Suppressor macrophage (primary cell): ENCODE results near the gene POLD1.

Source experiments
- DNase-seq, 4 experiments: peaks; one replicate each; pipeline ENCODE4 v3.0.0-alpha.2; 2020 to 2022

The POLD1 gene

DNA sequence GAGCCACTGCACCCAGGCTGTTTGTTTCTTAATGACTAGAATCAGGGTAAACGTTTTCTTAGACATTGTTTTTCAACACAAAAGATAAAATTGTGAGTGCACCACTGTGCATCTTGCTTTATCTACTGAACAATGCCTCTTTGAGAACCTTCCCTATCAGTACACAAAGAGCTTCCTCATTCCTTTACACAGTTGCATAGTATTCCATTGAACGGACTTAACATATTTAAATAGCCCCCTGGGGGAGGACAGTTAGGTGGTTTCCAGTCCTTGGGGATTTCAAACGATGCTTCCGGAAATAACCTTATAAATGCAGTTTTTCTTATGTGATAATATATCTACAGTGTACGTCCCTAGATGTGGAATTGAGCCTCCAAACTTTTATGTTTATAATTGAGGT, 8.6 kb downstream of the POLD1 start:
- no peak for DNase-seq

DNA sequence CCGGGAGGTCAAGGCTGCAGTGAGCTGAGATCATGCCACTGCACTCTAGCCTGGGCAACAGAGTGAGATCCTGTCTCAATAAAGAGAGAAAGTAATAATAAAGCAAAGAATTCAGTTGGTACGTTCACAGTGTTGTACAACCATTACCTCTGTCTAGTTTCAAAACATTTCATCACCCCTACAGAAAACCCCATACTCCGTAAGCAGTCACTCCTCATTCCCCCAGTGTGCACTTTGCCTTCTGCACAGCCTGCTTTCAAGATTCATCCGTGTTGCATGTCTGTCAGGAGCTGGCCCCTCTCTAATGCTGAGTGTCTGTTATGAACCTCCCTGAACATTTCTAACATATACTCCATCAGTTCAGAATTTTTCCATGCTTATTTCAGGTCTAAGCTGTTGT, 9.4 kb downstream of the POLD1 start:
- no peak for DNase-seq

- DNase-seq: no peak
These were observed 9.9 kb downstream of the POLD1 start for GRCh38 chr19:50394017-50394416.

DNA sequence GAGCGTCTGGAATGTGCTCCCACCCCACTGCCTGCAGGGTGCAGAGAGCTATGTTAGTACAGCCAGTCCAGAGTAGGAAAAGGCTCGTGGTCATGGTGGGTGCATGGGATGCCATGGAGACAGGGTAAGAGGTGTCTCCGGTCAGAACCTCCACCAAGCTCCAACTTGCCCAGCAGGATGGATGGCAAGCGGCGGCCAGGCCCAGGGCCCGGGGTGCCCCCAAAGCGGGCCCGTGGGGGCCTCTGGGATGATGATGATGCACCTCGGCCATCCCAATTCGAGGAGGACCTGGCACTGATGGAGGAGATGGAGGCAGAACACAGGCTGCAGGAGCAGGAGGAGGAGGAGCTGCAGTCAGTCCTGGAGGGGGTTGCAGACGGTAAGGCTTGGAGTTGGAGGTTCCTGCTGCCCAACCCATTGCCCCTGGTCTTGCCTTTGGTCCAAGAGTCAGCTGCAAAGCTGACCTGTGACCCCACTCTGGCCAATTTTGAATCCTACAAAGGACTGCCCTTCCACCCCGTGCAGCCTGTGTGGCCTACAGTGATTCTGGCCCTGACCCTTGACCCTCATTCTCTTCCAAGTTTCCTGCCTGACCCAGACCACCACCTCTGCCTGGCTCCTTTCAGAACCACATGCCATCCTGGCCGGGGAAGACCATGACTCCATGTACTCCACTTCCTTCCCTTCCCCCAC, 14.7 kb downstream of the POLD1 start:
- no peak for DNase-seq

DNA sequence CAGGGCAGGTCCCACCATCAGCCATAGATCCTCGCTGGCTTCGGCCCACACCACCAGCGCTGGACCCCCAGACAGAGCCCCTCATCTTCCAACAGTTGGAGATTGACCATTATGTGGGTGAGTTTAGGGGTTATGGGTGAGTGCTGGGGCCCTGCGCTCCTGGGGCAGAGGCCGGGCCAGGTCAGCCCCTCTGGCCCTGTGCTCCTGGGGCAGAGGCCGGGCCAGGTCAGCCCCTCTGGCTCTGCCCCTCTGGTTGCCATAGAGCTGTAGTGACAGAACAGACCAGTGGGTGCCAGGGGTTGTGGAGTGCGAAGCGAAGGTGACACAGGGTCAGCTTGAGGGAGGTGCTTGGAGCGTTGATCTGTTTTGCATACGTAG, 15.2 kb downstream of the POLD1 start:
- no peak for DNase-seq

- no peak for DNase-seq
These were observed 17.7 kb downstream of the POLD1 start for GRCh38 chr19:50401605-50402450.

GRCh38 chr19:50402544-50403301, 18.6 kb downstream of the POLD1 start:
- DNase-seq: no peak

- DNase-seq: no peak
These were observed 22.1 kb downstream of the POLD1 start for GRCh38 chr19:50406156-50406820.

DNA sequence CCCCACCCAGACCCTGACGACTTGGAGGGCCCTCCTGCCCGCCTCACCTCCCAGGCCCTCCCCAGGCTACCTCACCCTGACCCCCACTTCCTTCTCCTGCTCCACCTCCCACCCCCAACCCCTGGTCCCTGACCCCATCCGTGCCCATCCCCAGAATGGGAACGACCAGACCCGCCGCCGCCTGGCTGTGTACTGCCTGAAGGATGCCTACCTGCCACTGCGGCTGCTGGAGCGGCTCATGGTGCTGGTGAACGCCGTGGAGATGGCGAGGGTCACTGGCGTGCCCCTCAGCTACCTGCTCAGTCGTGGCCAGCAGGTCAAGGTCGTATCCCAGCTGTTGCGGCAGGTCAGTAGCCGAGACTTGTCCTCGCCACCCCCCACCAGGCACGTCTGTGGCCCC, 22.7 kb downstream of the POLD1 start:
- no peak for DNase-seq

- DNase-seq: no peak
These were observed 25.2 kb downstream of the POLD1 start for GRCh38 chr19:50409347-50409746.

GRCh38 chr19:50410109-50410508, 26.0 kb downstream of the POLD1 start:
- DNase-seq: no peak

DNA sequence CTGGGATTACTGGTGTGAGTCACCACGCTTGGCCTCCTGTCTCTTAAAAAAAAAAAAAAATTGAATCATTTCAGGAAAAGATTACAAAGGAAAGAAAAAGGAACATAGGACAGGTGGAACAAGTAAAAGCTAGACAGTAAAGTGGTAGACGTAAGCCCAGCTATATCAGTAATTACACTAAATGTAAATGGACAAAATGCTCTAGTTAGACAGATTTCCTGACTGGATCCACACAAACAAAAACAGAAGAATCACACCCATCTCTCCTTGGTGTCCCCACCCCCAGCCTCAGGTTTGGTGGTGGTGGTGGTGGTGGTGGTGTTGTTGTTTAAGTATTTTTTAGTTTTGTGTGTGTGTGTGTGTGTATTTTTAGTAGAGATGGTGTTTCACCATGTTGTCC, 28.3 kb downstream of the POLD1 start:
- no peak for DNase-seq

GRCh38 chr19:50413096-50413495, 28.9 kb downstream of the POLD1 start:
- no peak for DNase-seq

DNA sequence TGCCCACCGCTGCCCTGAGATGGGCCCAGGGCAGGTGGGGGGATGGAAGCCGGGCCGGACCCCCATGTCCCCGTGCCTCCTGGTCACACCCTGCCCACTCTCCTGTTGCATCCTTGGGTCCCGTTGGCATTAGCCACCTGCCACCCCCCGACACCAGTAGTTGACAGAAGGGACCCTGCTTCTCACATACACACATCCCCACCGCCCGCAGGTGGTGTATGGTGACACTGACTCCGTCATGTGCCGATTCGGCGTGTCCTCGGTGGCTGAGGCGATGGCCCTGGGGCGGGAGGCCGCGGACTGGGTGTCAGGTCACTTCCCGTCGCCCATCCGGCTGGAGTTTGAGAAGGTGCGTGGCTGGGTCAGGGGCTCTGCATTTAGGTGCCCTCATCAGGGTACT, 29.4 kb downstream of the POLD1 start:
- no peak for DNase-seq

DNA sequence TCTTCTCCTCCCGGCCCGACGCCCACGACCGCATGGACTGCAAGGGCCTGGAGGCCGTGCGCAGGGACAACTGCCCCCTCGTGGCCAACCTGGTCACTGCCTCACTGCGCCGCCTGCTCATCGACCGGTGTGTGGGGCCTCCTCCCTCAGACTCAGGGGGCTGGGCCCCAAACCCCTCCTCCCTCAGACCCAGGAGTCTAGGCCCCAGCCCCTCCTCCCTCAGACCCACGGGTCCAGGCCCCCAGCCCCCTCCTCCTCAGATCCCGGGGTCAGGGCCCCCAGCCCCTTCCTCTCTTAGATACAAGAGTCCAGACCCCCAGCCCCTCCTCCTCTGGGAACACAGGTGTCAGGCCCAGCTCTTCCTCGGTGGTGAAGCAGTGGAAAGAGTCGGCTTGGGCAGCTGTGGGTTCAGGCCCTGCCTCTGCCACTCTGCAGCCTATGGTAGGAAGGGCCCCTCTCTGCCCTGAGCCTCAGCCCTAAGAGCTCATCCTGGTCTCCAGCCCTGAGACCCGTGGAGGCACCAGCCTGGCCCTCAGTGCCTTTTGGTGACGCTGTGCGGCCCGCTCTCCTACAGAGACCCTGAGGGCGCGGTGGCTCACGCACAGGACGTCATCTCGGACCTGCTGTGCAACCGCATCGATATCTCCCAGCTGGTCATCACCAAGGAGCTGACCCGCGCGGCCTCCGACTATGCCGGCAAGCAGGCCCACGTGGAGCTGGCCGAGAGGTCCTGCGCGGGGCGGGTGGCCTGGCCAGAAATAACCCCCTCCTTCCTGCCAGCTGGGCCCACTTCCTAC, 30.9 kb downstream of the POLD1 start:
- peak; percentile 80 to 92 (median 86) for DNase-seq

GRCh38 chr19:50415661-50416033, 31.5 kb downstream of the POLD1 start:
- peak; percentile 58 to 78 (median 70) for DNase-seq

DNA sequence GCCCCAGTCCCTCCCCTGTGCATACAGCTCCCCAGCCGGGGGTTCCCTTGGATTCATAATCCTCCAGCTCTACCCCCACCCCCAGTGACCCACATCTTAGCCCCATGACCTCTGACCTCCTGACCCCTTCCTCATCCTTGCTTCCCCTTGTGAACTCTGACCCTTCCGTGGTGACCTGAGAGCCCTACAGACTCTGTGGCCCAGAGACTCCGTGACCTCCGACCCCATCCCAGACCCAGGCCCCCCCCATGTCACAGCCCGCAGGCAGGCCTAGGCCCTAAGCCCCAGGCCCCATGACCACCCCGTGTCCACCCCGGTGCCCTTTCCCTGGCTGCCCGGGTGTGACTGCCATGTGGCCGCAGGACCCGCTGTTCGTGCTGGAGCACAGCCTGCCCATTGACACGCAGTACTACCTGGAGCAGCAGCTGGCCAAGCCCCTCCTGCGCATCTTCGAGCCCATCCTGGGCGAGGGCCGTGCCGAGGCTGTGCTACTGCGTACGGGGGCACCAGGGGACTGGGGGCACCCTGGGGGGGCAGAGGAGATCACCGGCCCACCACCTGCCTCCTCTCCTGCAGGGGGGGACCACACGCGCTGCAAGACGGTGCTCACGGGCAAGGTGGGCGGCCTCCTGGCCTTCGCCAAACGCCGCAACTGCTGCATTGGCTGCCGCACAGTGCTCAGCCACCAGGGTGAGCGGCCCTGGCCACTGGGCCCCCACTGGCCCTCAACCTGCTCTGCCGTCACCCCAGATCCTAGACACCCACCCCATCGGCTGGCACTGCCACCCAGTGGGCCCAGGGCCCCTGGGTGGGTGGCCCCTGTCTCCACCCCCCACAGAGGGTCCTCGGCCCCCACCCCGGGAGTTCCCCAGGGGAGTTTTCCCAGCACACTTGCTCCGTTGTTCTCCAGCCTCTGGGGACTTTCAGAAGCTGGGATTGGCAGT, 32.2 kb downstream of the POLD1 start:
- DNase-seq: peak in 1 of 4 experiments; percentile 10

DNA sequence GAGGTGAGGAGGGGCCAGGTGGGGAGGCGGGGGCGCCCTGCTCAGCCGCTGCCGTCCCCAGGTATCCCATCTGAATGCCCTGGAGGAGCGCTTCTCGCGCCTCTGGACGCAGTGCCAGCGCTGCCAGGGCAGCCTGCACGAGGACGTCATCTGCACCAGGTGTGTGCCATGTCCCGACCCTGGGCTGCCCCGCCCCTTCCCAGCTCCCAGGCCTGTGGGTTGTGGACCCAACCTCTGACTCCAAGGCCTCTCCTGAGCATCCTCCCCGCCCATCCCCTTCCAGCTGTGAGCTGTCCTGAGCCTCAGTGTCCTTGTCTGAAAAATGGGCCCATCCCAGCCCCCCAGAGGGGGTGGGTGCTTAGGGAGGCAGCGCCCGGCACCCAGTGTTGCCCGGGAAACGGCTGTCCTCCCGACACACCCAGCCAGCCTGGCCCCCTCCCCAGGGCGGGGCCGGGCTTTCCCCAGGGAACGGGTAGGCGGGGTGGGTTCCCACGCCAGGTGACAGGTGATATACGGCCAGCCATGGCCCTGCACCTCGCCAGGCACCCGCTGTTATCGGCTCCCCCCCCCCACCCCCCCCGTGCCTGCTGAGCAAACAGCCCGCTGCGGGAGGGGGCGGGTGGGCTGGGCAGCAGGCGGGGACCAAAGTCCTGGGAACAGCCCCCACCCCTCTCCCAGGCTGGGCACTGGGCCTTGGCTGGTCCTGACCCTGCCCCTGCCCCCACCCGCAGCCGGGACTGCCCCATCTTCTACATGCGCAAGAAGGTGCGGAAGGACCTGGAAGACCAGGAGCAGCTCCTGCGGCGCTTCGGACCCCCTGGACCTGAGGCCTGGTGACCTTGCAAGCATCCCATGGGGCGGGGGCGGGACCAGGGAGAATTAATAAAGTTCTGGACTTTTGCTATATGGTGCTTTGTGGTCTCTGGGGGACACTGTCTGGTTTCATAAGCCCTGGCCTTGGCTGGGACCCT, 33.2 kb downstream of the POLD1 start:
- no peak for DNase-seq

DNA sequence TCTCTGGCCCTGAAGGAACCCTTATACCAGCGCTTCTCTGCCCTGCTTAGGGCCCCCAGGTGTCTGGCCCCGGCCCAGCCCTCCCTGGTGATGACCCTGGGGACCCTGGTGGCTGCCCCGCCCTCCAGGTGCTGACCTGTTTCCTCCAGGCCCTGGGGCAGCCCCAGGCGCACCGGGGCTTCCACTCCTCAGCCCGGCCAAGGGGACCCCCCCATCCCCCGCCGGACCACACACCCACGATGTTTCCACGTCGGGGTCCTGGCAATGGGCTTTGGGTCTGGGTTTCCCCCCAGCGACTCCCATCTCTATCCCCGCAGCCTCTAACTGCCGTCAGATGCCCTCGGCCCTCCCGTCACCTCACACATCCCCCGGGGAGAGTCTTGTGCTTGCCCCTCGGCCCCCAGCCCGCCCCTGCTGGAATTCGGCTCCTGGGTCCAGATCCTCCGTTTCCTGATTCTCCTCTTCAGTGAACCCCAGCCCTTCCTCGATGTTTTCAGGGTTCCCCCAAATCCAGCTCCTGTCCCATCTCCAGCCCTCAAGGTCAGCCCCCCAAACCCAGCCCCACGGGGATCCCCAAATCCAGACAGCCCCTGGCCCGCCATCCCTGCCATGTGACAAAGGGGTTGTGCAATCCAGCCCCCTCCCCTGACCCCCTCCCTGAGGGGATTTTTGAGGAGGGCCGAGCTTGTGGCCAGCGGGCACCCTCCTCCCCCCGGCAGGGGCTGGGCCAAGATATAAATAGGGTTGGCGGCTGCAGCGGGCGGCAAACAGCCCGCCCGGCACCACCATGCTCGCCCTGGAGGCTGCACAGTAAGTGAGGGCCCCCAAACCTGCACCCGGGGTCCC, 34.3 kb downstream of the POLD1 start, which contains the start of gene SPIB:
Gene SPIB, plus strand, starts transcription at position 763 of the 846 bp plus-strand sequence. Its CDS starts 25 bp downstream, at position 788.
- peak in 1 of 4 experiments; percentile 11 for DNase-seq
